Measurements from ENCODE around the gene ZMIZ1.

- TF ChIP-seq CTCF (IDR thresholded peaks at IDR 0.05; ENCODE audit: low read depth, low read length): no peak
- no peak for TF ChIP-seq POLR2A (IDR thresholded peaks at IDR 0.05; ENCODE audit: extremely low read depth, insufficient read length)
These were observed 42.4 kb upstream of the ZMIZ1 start for GRCh38 chr10:79026341-79026761.

Data from NB4 (cell line).